HEK293T (cell line): ENCODE measurements around the gene SULT1A1.
"Not testable (repeated sequence)": the region's sequence is repeated elsewhere in the genome, so short reads cannot be mapped to it uniquely, and the experiment has no call there.

Experiments
- BHLHE40 ChIP-seq: fragments of 450-650 bp; IDR thresholded peaks from 2 replicates; pipeline ENCODE4 v1.6.1; 2016; ENCODE audit warnings: mild to moderate bottlenecking, moderate library complexity, borderline replicate concordance
- CTBP1 ChIP-seq: fragments of 450-650 bp; IDR thresholded peaks from 2 replicates; pipeline ENCODE4 v1.6.1; 2016; ENCODE audit warnings: borderline replicate concordance
- ELF4 ChIP-seq: fragments of 450-650 bp; IDR thresholded peaks from 2 replicates; pipeline ENCODE4 v1.6.1; 2017; ENCODE audit warnings: antibody characterized with exemption
- FOXA1 ChIP-seq: fragments of 450-650 bp; IDR thresholded peaks from 2 replicates; pipeline ENCODE4 v1.6.1; 2016; ENCODE audit warnings: mild to moderate bottlenecking
- FOXK2 ChIP-seq: fragments of 450-650 bp; IDR thresholded peaks from 2 replicates; pipeline ENCODE4 v1.6.1; 2016; ENCODE audit warnings: mild to moderate bottlenecking
- FOXM1 ChIP-seq: fragments of 450-650 bp; IDR thresholded peaks from 2 replicates; pipeline ENCODE4 v1.6.1; 2017; ENCODE audit warnings: mild to moderate bottlenecking, borderline replicate concordance
- HDGF ChIP-seq: fragments of 450-650 bp; IDR thresholded peaks from 2 replicates; pipeline ENCODE4 v1.6.1; 2017; ENCODE audit warnings: antibody characterized with exemption, borderline replicate concordance
- NFRKB ChIP-seq: fragments of 450-650 bp; IDR thresholded peaks from 2 replicates; pipeline ENCODE4 v1.6.1; 2016; ENCODE audit warnings: mild to moderate bottlenecking, moderate library complexity
- SP1 ChIP-seq: fragments of 450-650 bp; IDR thresholded peaks from 2 replicates; pipeline ENCODE4 v1.6.1; 2017
- TARDBP ChIP-seq: fragments of 450-650 bp; IDR thresholded peaks from 2 replicates; pipeline ENCODE4 v1.6.1; 2016
- ZNF384 ChIP-seq: fragments of 450-650 bp; IDR thresholded peaks from 2 replicates; pipeline ENCODE4 v1.6.1; 2016

DNA sequence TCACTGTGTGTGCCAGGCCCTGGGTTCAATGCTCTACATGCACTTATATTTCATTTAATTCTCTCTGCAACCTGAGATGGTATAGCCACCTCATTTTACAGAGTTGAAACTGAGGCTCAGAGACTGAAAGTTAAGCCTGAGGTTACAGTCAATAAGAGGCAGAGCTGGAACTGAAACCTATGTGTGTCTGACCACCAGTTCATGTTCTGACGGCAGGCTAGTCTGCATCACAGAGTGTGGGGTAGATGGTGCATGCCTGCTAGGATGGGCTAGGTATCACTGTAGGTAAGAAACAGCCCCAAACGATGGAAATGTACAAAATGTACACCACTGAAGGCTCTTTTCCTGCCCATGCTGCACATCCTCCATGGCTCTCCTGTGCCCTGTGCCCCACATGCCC is 30.1 kb upstream of the SULT1A1 start:
- TF ChIP-seq BHLHE40, ELF4, FOXM1, FOXK2, HDGF, TARDBP, ZNF384, SP1, NFRKB, FOXA1, CTBP1: not testable (repeated sequence)
